ENCODE measurements around the gene SLC25A44. TPM values are rescaled to one million over a fixed set of nuclear protein-coding genes. Genes with fewer than 3 reads are reported as not detected.

The SLC25A44 gene
- total RNA-seq, 2 donors from 2014 or later: 10.7 to 23.7 TPM

- Histone ChIP-seq H3K9me3 (no peaks in the 10 kb centered on the region), H3K4me3 (peak overlapping the region; percentile 1), H3K36me3 (peaks cover 9% of the 10 kb centered on the region), H3K4me1 (ENCODE audit: control insufficient read depth in 1 of 2, low read depth in 2 of 2) (peaks cover 21 to 26% of the 10 kb centered on the region in 2 donors), H3K27me3 (replicated peaks; ENCODE audit: insufficient read depth) (no peaks in the 10 kb centered on the region), H3K27ac (peak overlapping the region; percentile 63 to 70)
- no peak for TF ChIP-seq CTCF (IDR thresholded peaks at IDR 0.05)
- ATAC-seq (ENCODE audit: insufficient number of reproducible peaks, low FRiP score, low read depth): no peak
- DNase-seq (ENCODE audit: low spot score): no peak
Measured at GRCh38 chr1:156217871-156218270, 24.0 kb downstream of the SLC25A44 start.

DNA sequence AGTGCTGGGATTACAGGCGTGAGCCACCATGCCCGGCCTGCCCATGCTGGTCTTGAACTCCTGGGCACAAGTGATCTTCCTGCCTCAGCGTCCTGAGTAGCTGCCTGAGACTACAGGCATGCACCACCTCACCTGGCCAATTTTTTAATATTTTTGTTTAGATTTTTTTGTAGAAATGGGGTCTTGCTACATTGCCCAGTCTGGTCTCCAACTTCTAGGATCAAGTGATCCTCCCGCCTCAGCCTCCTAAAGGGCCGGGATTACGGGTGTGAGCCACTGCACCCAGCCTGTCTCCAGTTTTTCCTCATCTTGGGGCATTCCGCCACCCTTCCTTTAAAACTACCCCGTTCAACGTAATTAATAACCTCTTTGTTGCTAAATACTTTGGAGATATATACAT, 26.3 kb downstream of the SLC25A44 start:
- Histone ChIP-seq H3K27ac (no peak overlapping the region), H3K36me3 (peaks cover 19% of the 10 kb centered on the region), H3K9me3 (no peaks in the 10 kb centered on the region), H3K4me3 (no peak overlapping the region), H3K4me1 (ENCODE audit: control insufficient read depth in 1 of 2, low read depth in 2 of 2) (peaks cover 14 to 16% of the 10 kb centered on the region in 2 donors), H3K27me3 (replicated peaks; ENCODE audit: insufficient read depth) (no peaks in the 10 kb centered on the region)
- no peak for ATAC-seq (ENCODE audit: insufficient number of reproducible peaks, low FRiP score, low read depth)
- TF ChIP-seq CTCF (IDR thresholded peaks at IDR 0.05): no peak
- DNase-seq (ENCODE audit: low spot score): no peak

GRCh38 chr1:156221986-156222692, 28.2 kb downstream of the SLC25A44 start:
- Histone ChIP-seq H3K27me3 (replicated peaks; ENCODE audit: insufficient read depth) (no peaks in the 10 kb centered on the region), H3K4me1 (ENCODE audit: control insufficient read depth in 1 of 2, low read depth in 2 of 2) (peaks cover 14% of the 10 kb centered on the region in 2 donors), H3K36me3 (peaks cover 19% of the 10 kb centered on the region), H3K9me3 (no peaks in the 10 kb centered on the region), H3K27ac (no peak overlapping the region), H3K4me3 (no peak overlapping the region)
- TF ChIP-seq CTCF (IDR thresholded peaks at IDR 0.05): no peak
- no peak for ATAC-seq (ENCODE audit: insufficient number of reproducible peaks, low FRiP score, low read depth)
- no peak for DNase-seq (ENCODE audit: low spot score)

GRCh38 chr1:156225677-156226014, 31.7 kb downstream of the SLC25A44 start:
- H3K27ac ChIP-seq: no peak overlapping the region
- no peaks in the 10 kb centered on the region for H3K4me1 ChIP-seq (ENCODE audit: control insufficient read depth in 1 of 2, low read depth in 2 of 2)
- H3K9me3 ChIP-seq: no peaks in the 10 kb centered on the region
- TF ChIP-seq CTCF (IDR thresholded peaks at IDR 0.05): no peak
- no peak for ATAC-seq (ENCODE audit: insufficient number of reproducible peaks, low FRiP score, low read depth)
- peaks cover 25% of the 10 kb centered on the region for H3K36me3 ChIP-seq
- no peaks in the 10 kb centered on the region for H3K27me3 ChIP-seq (replicated peaks; ENCODE audit: insufficient read depth)
- DNase-seq (ENCODE audit: low spot score): no peak
- no peak overlapping the region for H3K4me3 ChIP-seq

DNA sequence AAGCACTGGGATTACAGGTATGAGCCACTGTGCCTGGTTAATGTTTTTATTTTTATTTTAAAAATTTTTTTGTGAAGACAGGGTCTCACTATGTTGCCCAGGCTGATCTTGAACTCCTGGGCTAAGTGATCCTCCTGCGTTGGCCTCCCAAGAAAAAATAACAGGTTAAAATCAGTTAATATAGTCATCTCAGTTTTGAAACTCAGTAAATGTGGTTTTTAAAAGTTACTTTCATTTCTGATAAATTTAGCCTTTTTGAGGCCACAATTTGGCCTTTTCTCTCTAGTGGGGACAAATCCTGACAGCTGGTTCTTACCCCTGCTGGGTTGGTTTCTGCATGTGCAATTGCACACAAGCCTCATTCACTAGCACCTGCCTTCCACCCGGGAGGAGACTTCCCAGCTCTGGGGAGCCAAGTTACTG, 32.2 kb downstream of the SLC25A44 start:
- no peaks in the 10 kb centered on the region for H3K27me3 ChIP-seq (replicated peaks; ENCODE audit: insufficient read depth)
- TF ChIP-seq CTCF (IDR thresholded peaks at IDR 0.05): no peak
- no peak overlapping the region for H3K27ac ChIP-seq
- ATAC-seq (ENCODE audit: insufficient number of reproducible peaks, low FRiP score, low read depth): no peak
- H3K9me3 ChIP-seq: no peaks in the 10 kb centered on the region
- peaks cover 20% of the 10 kb centered on the region for H3K36me3 ChIP-seq
- H3K4me3 ChIP-seq: no peak overlapping the region
- H3K4me1 ChIP-seq (ENCODE audit: control insufficient read depth in 1 of 2, low read depth in 2 of 2): no peaks in the 10 kb centered on the region
- no peak for DNase-seq (ENCODE audit: low spot score)

Data from thoracic aorta (tissue), 2 donors.